HCT116 (cell line): ENCODE data around the gene TRMO. TPM values are rescaled to one million over a fixed set of nuclear protein-coding genes. Genes with fewer than 3 reads are reported as not detected.

Experiments used
- ATAC-seq: fragments of 200-7000 bp; cut with Tn5 transposase; 2 replicates; pipeline ENCODE4 v1.9.1; 2020; ENCODE audit warnings: mild to moderate bottlenecking, moderate library complexity
- BruUV-seq: library from RNA; stranded (reverse); fragments of 400-500 nt; replicated peaks from 2 replicates; lab custom pipeline; 2021; lab: Mats Ljungman, UMichigan
- CTCF ChIA-PET: fragments of 300-600 bp; sonication (Branson Sonifier 250); formaldehyde crosslinking; loops from one replicate; lab custom pipeline; 2021; ENCODE audit warnings: antibody characterized with exemption; lab: Charles Lee
- POLR2A ChIA-PET: fragments of 300-600, 350-600 bp; sonication (Branson Sonifier 250); formaldehyde crosslinking; loops from one replicate; lab custom pipeline; 2021; ENCODE audit warnings: antibody characterized with exemption; lab: Charles Lee
- RAD21 ChIA-PET, 2 experiments: fragments of 300-600 bp; sonication (Branson Sonifier 250); formaldehyde crosslinking; loops; one replicate each; lab custom pipeline; 2023; ENCODE audit warnings: low total read pairs in 2 of 2; ENCODE audit not compliant: uncharacterized antibody in 2 of 2, unreplicated experiment in 2 of 2, low non-redundant PET in 1 of 2; lab: Charles Lee
- DNase-seq: peaks from one replicate; pipeline ENCODE4 v3.0.0-alpha.2; 2010; ENCODE audit warnings: low read depth, low spot score
- H2AFZ ChIP-seq: fragments of 200-600 bp; shearing (Covaris generic), sonication (generic); 2 replicates; pipeline ENCODE4 v1.6.1; 2017; ENCODE audit warnings: low read depth, mixed run types, mixed read lengths, antibody characterized with exemption, low read length; ENCODE audit not compliant: poor library complexity, severe bottlenecking
- H3K27ac ChIP-seq: 2 replicates; pipeline ENCODE4 v1.5.1; 2012; ENCODE audit warnings: low read depth, low read length
- H3K27me3 ChIP-seq: fragments of 200-600 bp; sonication (generic); 2 replicates; pipeline ENCODE4 v1.6.1; 2016; ENCODE audit warnings: mixed run types, low read length, mixed read lengths; ENCODE audit not compliant: insufficient read depth
- H3K36me3 ChIP-seq, 2 experiments: fragments of 200-500 bp in 1 of 2; fragments of 200-600 bp in 1 of 2; sonication (Bioruptor generic) in 1 of 2; sonication (generic) in 1 of 2; 2 replicates each; pipeline versions ENCODE4 v1.5.1 to v1.6.1; 2014 to 2016; ENCODE audit warnings: low read length in 2 of 2, inconsistent platforms in 1 of 2, mixed read lengths in 1 of 2, mixed run types in 1 of 2; ENCODE audit not compliant: insufficient read depth in 2 of 2, control insufficient read depth in 1 of 2
- H3K4me1 ChIP-seq, 2 experiments: fragments of 200-600 bp in 1 of 2; sonication (generic) in 1 of 2; 2 replicates each; pipeline versions ENCODE4 v1.5.1 to v1.6.1; 2012 to 2017; ENCODE audit warnings: low read length in 2 of 2, inconsistent platforms in 1 of 2, mild to moderate bottlenecking in 1 of 2, mixed read lengths in 1 of 2, mixed run types in 1 of 2, moderate library complexity in 1 of 2; ENCODE audit not compliant: insufficient read depth in 2 of 2, control insufficient read depth in 1 of 2
- H3K4me2 ChIP-seq: fragments of 200-600 bp; sonication (generic); 2 replicates; pipeline ENCODE4 v1.6.1; 2017; ENCODE audit warnings: mixed run types, low read length, mixed read lengths
- H3K4me3 ChIP-seq, 2 experiments: fragments of 200-600 bp in 1 of 2; sonication (generic) in 1 of 2; replicated peaks in 1 of 2; 2 replicates each; pipeline ENCODE4 v1.5.1; 2011 to 2016; ENCODE audit warnings: low read length in 2 of 2, control low read depth in 1 of 2, low read depth in 1 of 2, mild to moderate bottlenecking in 1 of 2, mixed read lengths in 1 of 2, mixed run types in 1 of 2
- H3K79me2 ChIP-seq: fragments of 200-600 bp; sonication (generic); 2 replicates; pipeline ENCODE4 v1.6.1; 2017; ENCODE audit warnings: mild to moderate bottlenecking, mixed run types, low read length, moderate library complexity, mixed read lengths; ENCODE audit not compliant: insufficient read depth
- H3K9ac ChIP-seq: fragments of 200-600 bp; sonication (generic); 2 replicates; pipeline ENCODE4 v1.6.1; 2016; ENCODE audit warnings: low read length, mixed read lengths
- H3K9me2 ChIP-seq: fragments of 200-600 bp; sonication (generic), shearing (Covaris generic); 2 replicates; pipeline ENCODE4 v1.6.1; 2017; ENCODE audit warnings: mixed run types, mild to moderate bottlenecking, moderate library complexity; ENCODE audit not compliant: insufficient read depth
- H3K9me3 ChIP-seq, 2 experiments: fragments of 200-500 bp in 1 of 2; fragments of 200-600 bp in 1 of 2; sonication (Bioruptor generic) in 1 of 2; sonication (generic) in 1 of 2; 2 replicates each; pipeline ENCODE4 v1.6.1; 2014 to 2017; ENCODE audit warnings: low read length in 2 of 2, mixed read lengths in 2 of 2, inconsistent platforms in 1 of 2, low read depth in 1 of 2, mild to moderate bottlenecking in 1 of 2, mixed run types in 1 of 2, moderate library complexity in 1 of 2; ENCODE audit not compliant: control insufficient read depth in 1 of 2, insufficient read depth in 1 of 2
- H4K20me1 ChIP-seq: fragments of 200-600 bp; sonication (generic), shearing (Covaris generic); 2 replicates; pipeline ENCODE4 v1.6.1; 2017; ENCODE audit warnings: mixed run types, mild to moderate bottlenecking, moderate library complexity; ENCODE audit not compliant: insufficient read depth
- CBX3 ChIP-seq: IDR thresholded peaks from 2 replicates; pipeline ENCODE4 v1.6.1; 2012; ENCODE audit warnings: low read depth
- CEBPB ChIP-seq: IDR thresholded peaks from 2 replicates; pipeline ENCODE4 v1.6.1; 2012; ENCODE audit warnings: low read depth
- EGR1 ChIP-seq: IDR thresholded peaks from 2 replicates; pipeline ENCODE4 v1.6.1; 2012; ENCODE audit warnings: low read depth
- ELF1 ChIP-seq: IDR thresholded peaks from 2 replicates; pipeline ENCODE4 v1.6.1; 2012; ENCODE audit warnings: low read depth, borderline replicate concordance
- EZH2 ChIP-seq: fragments of 200-600 bp; sonication (generic); IDR thresholded peaks from 2 replicates; pipeline ENCODE4 v1.6.1; 2017; ENCODE audit warnings: antibody characterized with exemption, mixed run types
- FOSL1 ChIP-seq: IDR thresholded peaks from 2 replicates; pipeline ENCODE4 v1.6.1; 2012; ENCODE audit warnings: low read depth
- JUND ChIP-seq: IDR thresholded peaks from 2 replicates; pipeline ENCODE4 v1.6.1; 2012
- POLR2A ChIP-seq: IDR thresholded peaks from 2 replicates; pipeline ENCODE4 v1.7.0; 2011; ENCODE audit warnings: borderline replicate concordance; ENCODE audit not compliant: insufficient read depth, insufficient read length; ENCODE audit errors: extremely low read depth
- POLR2AphosphoS5 ChIP-seq: IDR thresholded peaks from 2 replicates; pipeline ENCODE4 v1.6.1; 2011; ENCODE audit warnings: mild to moderate bottlenecking, low read depth, low read length, moderate library complexity
- RAD21 ChIP-seq: IDR thresholded peaks from 2 replicates; pipeline ENCODE4 v1.6.1; 2012; ENCODE audit warnings: low read depth, mild to moderate bottlenecking
- REST ChIP-seq: IDR thresholded peaks from 2 replicates; pipeline ENCODE4 v1.6.1; 2012; ENCODE audit warnings: low read depth
- SIN3A ChIP-seq: IDR thresholded peaks from 2 replicates; pipeline ENCODE4 v1.6.1; 2012; ENCODE audit warnings: low read depth
- SP1 ChIP-seq: IDR thresholded peaks from 2 replicates; pipeline ENCODE4 v1.6.1; 2012; ENCODE audit warnings: low read depth
- TCF7L2 ChIP-seq: IDR thresholded peaks from 2 replicates; pipeline ENCODE4 v1.7.0; 2011; ENCODE audit warnings: borderline replicate concordance, inconsistent platforms; ENCODE audit not compliant: insufficient read depth, insufficient read length; ENCODE audit errors: extremely low read depth
- YY1 ChIP-seq: IDR thresholded peaks from 2 replicates; pipeline ENCODE4 v1.6.1; 2011; ENCODE audit warnings: low read length, low read depth, moderate library complexity, mild to moderate bottlenecking; ENCODE audit not compliant: insufficient replicate concordance; ENCODE audit errors: extremely low read depth
- ZBTB33 ChIP-seq: IDR thresholded peaks from 2 replicates; pipeline ENCODE4 v1.6.1; 2011; ENCODE audit warnings: mild to moderate bottlenecking, low read length, moderate library complexity; ENCODE audit not compliant: insufficient replicate concordance; ENCODE audit errors: extremely low read depth
- ZFX ChIP-seq: fragments of 450-650 bp; IDR thresholded peaks from 2 replicates; pipeline ENCODE4 v1.6.1; 2017
- ZNF274 ChIP-seq: fragments of 200-500 bp; sonication (Bioruptor generic); IDR thresholded peaks from 2 replicates; pipeline ENCODE4 v1.6.1; 2014; ENCODE audit warnings: mild to moderate bottlenecking, low read depth, low read length, inconsistent platforms
- intact Hi-C: fragments of 100-400 bp; cut with micrococcal nuclease; formaldehyde crosslinking; loops from 2 replicates; pipeline ENCODE4 v1.10.0; 2022
- total RNA-seq: library from RNA; stranded (reverse); gene quantifications from one replicate; pipeline ENCODE4 v1.2.1, GENCODE V29; 2021; ENCODE audit not compliant: unreplicated experiment
- TF ChIP-seq, protein P1 (sequence below): IDR thresholded peaks from 2 replicates; pipeline ENCODE4 v1.6.1; 2012

Gene TRMO
- total RNA-seq, 1 experiment from 2014 or later: 10.2 TPM

GRCh38 chr9:97866848-97867247 lies 55.5 kb downstream of the TRMO start:
- H2AFZ ChIP-seq: no peak overlapping the region
- H3K4me1 ChIP-seq: no peaks in the 10 kb centered on the region
- H3K4me3 ChIP-seq: no peak overlapping the region
- peaks cover 0 to 4% of the 10 kb centered on the region in 2 experiments; a peak in 2 of 4 replicates for H3K9me3 ChIP-seq
- ChIA-PET CTCF (no interaction called here), RAD21 (no interaction called here), POLR2A (no interaction called here)
- BruUV-seq: no TSS peak
- no peaks in the 10 kb centered on the region for H3K27me3 ChIP-seq
- ATAC-seq (no peak), DNase-seq (no peak)
- TF ChIP-seq ELF1 (no peak), CBX3 (no peak), ZBTB33 (no peak), JUND (no peak), POLR2A (no peak), EZH2 (no peak), EGR1 (no peak), RAD21 (no peak), POLR2AphosphoS5 (no peak), REST (no peak), SP1 (no peak), TCF7L2 (no peak), FOSL1 (no peak), ZFX (no peak), ZNF274 (no peak), CEBPB (no peak), SIN3A (no peak), YY1 (no peak)
- TF ChIP-seq, protein P1, sequence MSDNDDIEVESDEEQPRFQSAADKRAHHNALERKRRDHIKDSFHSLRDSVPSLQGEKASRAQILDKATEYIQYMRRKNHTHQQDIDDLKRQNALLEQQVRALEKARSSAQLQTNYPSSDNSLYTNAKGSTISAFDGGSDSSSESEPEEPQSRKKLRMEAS: no peak
- H3K4me2 ChIP-seq: no peak overlapping the region
- no peaks in the 10 kb centered on the region for H3K9me2 ChIP-seq
- intact Hi-C loops: no loop called here
- H4K20me1 ChIP-seq: no peaks in the 10 kb centered on the region
- H3K27ac ChIP-seq: no peak overlapping the region
- no peak overlapping the region for H3K9ac ChIP-seq
- H3K79me2 ChIP-seq: no peaks in the 10 kb centered on the region
- H3K36me3 ChIP-seq: no peaks in the 10 kb centered on the region
